ENCODE data around the gene ARHGAP40. TPM values are rescaled to one million over a fixed set of nuclear protein-coding genes. Genes with fewer than 3 reads are reported as not detected.

ARHGAP40 gene
- not detected for polyA plus RNA-seq (2012; ENCODE audit: insufficient read length, low read depth)

DNA sequence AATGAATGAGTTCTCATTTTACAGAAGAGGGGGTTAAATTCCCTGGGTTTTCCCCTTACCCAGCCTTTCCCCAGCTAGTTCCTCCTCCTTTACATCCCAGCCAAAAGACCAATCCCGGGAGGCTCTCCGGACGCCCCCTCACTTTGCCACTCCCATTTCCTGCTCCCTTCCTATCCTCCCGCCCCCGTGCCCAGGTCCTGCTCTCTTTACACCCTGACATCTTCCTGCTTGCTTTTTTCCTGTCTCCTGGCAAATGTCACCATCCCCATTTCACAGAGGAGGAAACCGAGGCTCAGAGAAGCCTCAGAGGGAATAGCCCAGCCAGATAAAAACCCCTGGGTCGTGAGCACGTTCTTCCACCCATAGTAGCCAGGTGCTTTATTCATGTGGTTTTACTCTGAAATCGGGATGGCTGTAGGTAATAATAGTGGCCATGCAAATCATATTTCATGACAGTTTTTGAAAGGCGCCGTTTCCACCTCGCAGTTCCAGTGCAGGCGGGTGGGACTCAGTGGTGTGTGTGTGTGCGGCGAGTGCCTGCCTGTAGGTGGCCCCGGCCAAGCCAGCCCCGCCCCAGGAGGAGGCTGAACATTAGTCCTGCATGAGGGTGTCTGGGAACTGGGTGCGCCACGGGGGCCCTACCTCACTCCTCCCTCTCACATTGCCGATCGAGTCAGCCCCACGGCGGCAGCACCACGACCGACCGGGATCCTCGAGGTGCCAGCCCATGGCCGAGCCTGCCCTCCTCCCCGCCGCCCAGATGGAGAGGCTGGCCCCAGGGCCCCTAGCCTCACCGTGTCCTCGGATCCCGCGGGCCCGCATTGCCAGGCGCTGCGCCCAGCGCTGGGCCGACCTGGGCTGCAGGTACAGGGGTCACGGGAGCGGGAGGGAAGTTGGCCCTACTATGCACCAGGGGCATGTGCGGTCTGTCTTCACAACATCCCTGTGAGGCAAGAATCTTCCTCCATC is at the start of gene ARHGAP40:
Gene ARHGAP40 (plus strand): TSS at position 594 of the 969 bp plus-strand sequence.
- TF ChIP-seq TAF1 (IDR thresholded peaks at IDR 0.05; ENCODE audit: borderline replicate concordance, insufficient read depth, low read length) (no peak), SIN3A (IDR thresholded peaks at IDR 0.05; ENCODE audit: borderline replicate concordance, insufficient read depth, low read length) (no peak), REST (IDR thresholded peaks at IDR 0.05; ENCODE audit: insufficient read depth in 1 of 2, low read depth in 2 of 2, low read length in 2 of 2) (no peak), FOXP2 (optimal IDR thresholded peaks at IDR 0.05; ENCODE audit: borderline replicate concordance, extremely low read depth, extremely low read length, insufficient read depth) (no peak), POLR2AphosphoS5 (IDR thresholded peaks at IDR 0.05; ENCODE audit: low read depth, low read length) (no peak)

- TF ChIP-seq REST (IDR thresholded peaks at IDR 0.05; ENCODE audit: insufficient read depth in 1 of 2, low read depth in 2 of 2, low read length in 2 of 2): no peak
- TF ChIP-seq FOXP2 (optimal IDR thresholded peaks at IDR 0.05; ENCODE audit: borderline replicate concordance, extremely low read depth, extremely low read length, insufficient read depth): no peak
- no peak for TF ChIP-seq SIN3A (IDR thresholded peaks at IDR 0.05; ENCODE audit: borderline replicate concordance, insufficient read depth, low read length)
- TF ChIP-seq POLR2AphosphoS5 (IDR thresholded peaks at IDR 0.05; ENCODE audit: low read depth, low read length): no peak
- TF ChIP-seq TAF1 (IDR thresholded peaks at IDR 0.05; ENCODE audit: borderline replicate concordance, insufficient read depth, low read length): no peak
These were observed 46.6 kb upstream of the ARHGAP40 start for GRCh38 chr20:38554986-38555385.

DNA sequence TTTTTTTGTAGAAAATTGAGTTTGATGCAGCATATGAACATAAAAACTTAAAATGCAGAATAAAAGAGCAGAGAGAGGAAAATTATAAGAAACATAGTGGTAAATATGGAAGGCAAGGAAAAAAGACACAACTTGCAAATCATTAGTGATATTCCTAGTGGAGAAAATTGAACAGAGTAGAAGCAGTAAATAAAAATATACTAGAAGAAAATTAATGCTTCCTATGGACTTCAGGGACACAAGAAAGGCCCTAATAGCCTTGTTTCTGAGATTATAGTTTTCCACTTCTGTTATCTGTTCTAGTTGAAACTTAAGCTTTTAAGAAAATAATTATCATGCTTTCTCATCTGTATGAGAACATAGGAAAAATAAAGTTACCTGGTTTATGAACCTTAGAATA is 46.2 kb upstream of the ARHGAP40 start:
- no peak for TF ChIP-seq FOXP2 (optimal IDR thresholded peaks at IDR 0.05; ENCODE audit: borderline replicate concordance, extremely low read depth, extremely low read length, insufficient read depth)
- no peak for TF ChIP-seq POLR2AphosphoS5 (IDR thresholded peaks at IDR 0.05; ENCODE audit: low read depth, low read length)
- no peak for TF ChIP-seq REST (IDR thresholded peaks at IDR 0.05; ENCODE audit: insufficient read depth in 1 of 2, low read depth in 2 of 2, low read length in 2 of 2)
- no peak for TF ChIP-seq TAF1 (IDR thresholded peaks at IDR 0.05; ENCODE audit: borderline replicate concordance, insufficient read depth, low read length)

- TF ChIP-seq SIN3A (IDR thresholded peaks at IDR 0.05; ENCODE audit: borderline replicate concordance, insufficient read depth, low read length) (no peak), TAF1 (IDR thresholded peaks at IDR 0.05; ENCODE audit: borderline replicate concordance, insufficient read depth, low read length) (no peak), FOXP2 (optimal IDR thresholded peaks at IDR 0.05; ENCODE audit: borderline replicate concordance, extremely low read depth, extremely low read length, insufficient read depth) (no peak), POLR2AphosphoS5 (IDR thresholded peaks at IDR 0.05; ENCODE audit: low read depth, low read length) (no peak), REST (IDR thresholded peaks at IDR 0.05; ENCODE audit: insufficient read depth in 1 of 2, low read depth in 2 of 2, low read length in 2 of 2) (no peak)
These were observed 44.4 kb upstream of the ARHGAP40 start for GRCh38 chr20:38557174-38557573.
